PFSK-1 (cell line): ENCODE results near the gene DDI2.

Experiments
- FOXP2 ChIP-seq: optimal IDR thresholded peaks from 2 replicates; pipeline ENCODE3; 2011; ENCODE audit warnings: borderline replicate concordance, control low read depth, inconsistent platforms; ENCODE audit not compliant: insufficient read depth; ENCODE audit errors: extremely low read length, extremely low read depth
- POLR2AphosphoS5 ChIP-seq: IDR thresholded peaks from 2 replicates; pipeline ENCODE4 v1.6.1; 2012; ENCODE audit warnings: low read depth, mild to moderate bottlenecking, control low read depth, low read length, moderate library complexity
- REST ChIP-seq, 2 experiments: IDR thresholded peaks; 2 replicates each; pipeline versions ENCODE4 v1.6.1 to v1.8.0; 2011 to 2012; ENCODE audit warnings: low read depth in 2 of 2, low read length in 2 of 2, control low read depth in 1 of 2, inconsistent platforms in 1 of 2, mild to moderate bottlenecking in 1 of 2, moderate library complexity in 1 of 2; ENCODE audit not compliant: insufficient read depth in 1 of 2
- SIN3A ChIP-seq: IDR thresholded peaks from 2 replicates; pipeline ENCODE4 v1.6.1; 2012; ENCODE audit warnings: mild to moderate bottlenecking, low read length, moderate library complexity, borderline replicate concordance; ENCODE audit not compliant: insufficient read depth
- TAF1 ChIP-seq: IDR thresholded peaks from 2 replicates; pipeline ENCODE4 v1.6.1; 2012; ENCODE audit warnings: low read length, control low read depth, borderline replicate concordance; ENCODE audit not compliant: insufficient read depth

The DDI2 gene

GRCh38 chr1:15717418-15718125 is 100.3 kb downstream of the DDI2 start:
- no peak for TF ChIP-seq TAF1
- TF ChIP-seq REST (IDR thresholded peaks at IDR 0.05; ENCODE audit: insufficient read depth in 1 of 2, low read depth in 2 of 2, low read length in 2 of 2) = no peak
- no peak for TF ChIP-seq SIN3A
- no peak for TF ChIP-seq FOXP2
- no peak for TF ChIP-seq POLR2AphosphoS5

- TF ChIP-seq SIN3A = no peak
- TF ChIP-seq REST (IDR thresholded peaks at IDR 0.05; ENCODE audit: insufficient read depth in 1 of 2, low read depth in 2 of 2, low read length in 2 of 2) = no peak
- no peak for TF ChIP-seq POLR2AphosphoS5
- TF ChIP-seq FOXP2 = no peak
- TF ChIP-seq TAF1 = no peak
Observed at GRCh38 chr1:15718199-15718601, 100.9 kb downstream of the DDI2 start.
